Activated T-helper 2 cell treated with anti-CD3 and anti-CD28 coated beads, Interferon-gamma antibody, Interleukin-2, Interleukin-4, amounts not matched to agents 10 μg/mL and 5 μg/mL and 100 μg/mL, durations not matched to agents 14 hours and 24 hours and 36 hours (primary cell): Measurements from ENCODE around the gene RGS12. TPM values are rescaled to one million over a fixed set of nuclear protein-coding genes. Genes with fewer than 3 reads are reported as not detected.

Source experiments
- DNase-seq: peaks from one replicate; pipeline ENCODE4 v3.0.0; 2021; ENCODE audit warnings: low spot score
- H3K27ac Mint-ChIP-seq: one replicate; pipeline ENCODE4 v1.8.0; 2021; ENCODE audit warnings: mixed read lengths
- H3K27me3 Mint-ChIP-seq: one replicate; pipeline ENCODE4 v1.8.0; 2021; ENCODE audit warnings: low read depth, mixed read lengths
- H3K36me3 Mint-ChIP-seq: one replicate; pipeline ENCODE4 v1.8.0; 2021; ENCODE audit warnings: low read depth, mixed read lengths
- H3K4me1 Mint-ChIP-seq: one replicate; pipeline ENCODE4 v1.8.0; 2021; ENCODE audit warnings: low read depth, mixed read lengths
- H3K4me3 Mint-ChIP-seq: one replicate; pipeline ENCODE4 v1.8.0; 2021; ENCODE audit warnings: low read depth, mild to moderate bottlenecking, moderate library complexity, mixed read lengths
- H3K9me3 Mint-ChIP-seq: one replicate; pipeline ENCODE4 v1.8.0; 2021; ENCODE audit warnings: mixed read lengths
- intact Hi-C: fragments of 100-400 bp; cut with micrococcal nuclease; formaldehyde crosslinking; loops from one replicate; pipeline ENCODE4 v1.15.1; 2023
- total RNA-seq: library from RNA; stranded (reverse); gene quantifications from 2 replicates; pipeline ENCODE4 v1.2.3, GENCODE V29; 2022

RGS12 gene
- total RNA-seq, 1 donor from 2014 or later = 7.0 TPM

DNA sequence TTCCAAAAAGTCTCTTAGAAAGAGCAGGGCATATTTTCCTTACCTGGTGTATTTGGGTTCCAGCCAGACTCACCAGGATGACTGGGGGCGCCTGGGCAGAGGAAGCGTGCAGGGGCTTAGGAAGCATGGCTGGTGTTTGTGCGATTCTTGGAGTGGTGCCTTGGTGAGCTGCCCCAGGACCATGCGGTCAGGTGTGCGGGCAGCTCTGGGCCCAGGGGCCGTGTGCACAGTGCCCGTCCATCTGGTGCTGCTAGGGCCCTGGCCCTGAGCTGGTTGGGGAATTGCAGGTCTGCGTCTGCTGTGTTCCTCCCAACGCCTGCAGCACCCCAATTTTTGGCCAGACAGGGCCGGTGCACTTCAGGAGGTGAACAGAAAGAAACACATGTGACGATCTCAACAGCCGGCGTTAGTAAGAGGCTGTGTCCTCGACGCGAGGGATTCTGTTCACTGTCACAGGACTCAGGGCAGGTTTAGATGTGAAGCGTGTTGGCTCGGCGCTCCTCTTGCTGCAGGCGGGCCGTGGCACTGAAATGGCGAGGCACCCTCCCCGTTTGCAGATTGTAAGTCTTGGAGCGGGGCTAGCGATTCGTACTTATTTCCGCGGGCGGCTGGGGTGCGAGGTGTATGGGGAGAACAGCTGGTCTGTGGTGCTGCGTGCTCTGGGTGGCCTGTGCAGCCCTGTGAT lies 15.2 kb downstream of the RGS12 start:
- H3K27ac Mint-ChIP-seq = no peak overlapping the region
- H3K9me3 Mint-ChIP-seq = no peaks in the 10 kb centered on the region
- peaks cover 5% of the 10 kb centered on the region for H3K27me3 Mint-ChIP-seq
- no peak overlapping the region for H3K4me3 Mint-ChIP-seq
- intact Hi-C loops = no loop called here
- DNase-seq = no peak
- H3K36me3 Mint-ChIP-seq = no peaks in the 10 kb centered on the region
- H3K4me1 Mint-ChIP-seq = peaks cover 18% of the 10 kb centered on the region

GRCh38 chr4:3308691-3309090 lies 15.9 kb downstream of the RGS12 start:
- Mint-ChIP-seq H3K4me1 (peaks cover 14% of the 10 kb centered on the region), H3K4me3 (no peak overlapping the region), H3K36me3 (no peaks in the 10 kb centered on the region), H3K27ac (no peak overlapping the region), H3K9me3 (no peaks in the 10 kb centered on the region), H3K27me3 (peaks cover 5% of the 10 kb centered on the region)
- DNase-seq = no peak
- intact Hi-C loops = no loop called here

DNA sequence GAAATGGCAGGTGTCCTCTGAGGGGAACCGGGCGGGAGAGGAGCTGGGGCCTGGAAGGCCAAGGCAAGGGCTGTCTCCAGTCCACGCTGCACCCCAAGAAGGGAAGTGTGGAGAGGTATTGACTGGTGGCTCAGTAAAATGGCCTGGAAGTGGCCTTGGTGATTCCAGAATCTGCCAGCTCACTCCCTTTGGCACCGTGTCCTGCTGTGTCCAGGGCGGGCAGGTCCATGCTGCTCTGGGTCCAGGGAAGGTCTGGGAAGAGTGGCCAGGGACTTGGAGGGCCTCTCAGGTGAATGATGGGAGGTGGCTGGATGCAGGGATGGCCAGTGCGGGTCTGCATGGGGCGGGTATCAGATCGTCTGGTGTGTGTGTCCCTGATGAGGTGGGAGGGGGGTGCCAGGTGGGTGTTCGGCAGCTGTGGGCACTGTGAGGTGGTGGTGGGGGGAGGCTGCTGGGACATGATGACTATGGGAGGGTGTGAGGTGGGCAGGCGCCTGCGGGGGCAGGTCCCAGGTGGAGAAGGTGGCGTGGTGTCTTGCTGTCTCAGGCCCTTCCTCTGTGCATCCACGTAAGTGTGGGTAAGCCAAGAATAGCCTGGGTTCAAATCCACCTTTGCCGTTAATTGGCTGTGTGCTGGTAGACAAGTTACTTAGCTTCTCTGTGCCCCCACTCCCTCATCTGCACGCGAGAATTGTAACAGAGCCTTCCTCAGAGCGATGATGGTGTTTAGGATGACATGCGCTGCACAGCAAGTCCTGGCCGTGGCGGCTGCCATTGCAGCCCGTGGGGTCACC lies 17.7 kb downstream of the RGS12 start:
- H3K27ac Mint-ChIP-seq = no peak overlapping the region
- peaks cover 2% of the 10 kb centered on the region for H3K27me3 Mint-ChIP-seq
- DNase-seq = no peak
- no peaks in the 10 kb centered on the region for H3K36me3 Mint-ChIP-seq
- no peaks in the 10 kb centered on the region for H3K9me3 Mint-ChIP-seq
- no peak overlapping the region for H3K4me3 Mint-ChIP-seq
- intact Hi-C loops = no loop called here
- peaks cover 6% of the 10 kb centered on the region for H3K4me1 Mint-ChIP-seq

DNA sequence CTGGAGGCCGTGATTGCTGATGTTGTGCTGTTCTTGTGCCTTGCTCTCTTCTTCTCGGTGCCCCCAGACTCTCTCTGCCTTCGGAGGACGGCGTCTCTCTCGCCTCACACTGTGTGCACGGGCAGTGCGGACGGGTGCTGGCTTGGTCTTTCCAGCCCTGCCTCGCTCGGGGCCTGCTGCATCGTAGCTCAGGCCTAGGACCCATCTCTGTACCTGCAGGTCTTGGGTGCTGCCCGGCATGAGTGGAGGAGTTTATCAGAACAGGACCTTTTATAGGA lies 18.2 kb downstream of the RGS12 start:
- intact Hi-C loops = no loop called here
- no peak overlapping the region for H3K4me3 Mint-ChIP-seq
- no peak for DNase-seq
- H3K4me1 Mint-ChIP-seq = peaks cover under 1% of the 10 kb centered on the region
- H3K36me3 Mint-ChIP-seq = no peaks in the 10 kb centered on the region
- no peak overlapping the region for H3K27ac Mint-ChIP-seq
- peaks cover 1% of the 10 kb centered on the region for H3K27me3 Mint-ChIP-seq
- H3K9me3 Mint-ChIP-seq = no peaks in the 10 kb centered on the region

DNA sequence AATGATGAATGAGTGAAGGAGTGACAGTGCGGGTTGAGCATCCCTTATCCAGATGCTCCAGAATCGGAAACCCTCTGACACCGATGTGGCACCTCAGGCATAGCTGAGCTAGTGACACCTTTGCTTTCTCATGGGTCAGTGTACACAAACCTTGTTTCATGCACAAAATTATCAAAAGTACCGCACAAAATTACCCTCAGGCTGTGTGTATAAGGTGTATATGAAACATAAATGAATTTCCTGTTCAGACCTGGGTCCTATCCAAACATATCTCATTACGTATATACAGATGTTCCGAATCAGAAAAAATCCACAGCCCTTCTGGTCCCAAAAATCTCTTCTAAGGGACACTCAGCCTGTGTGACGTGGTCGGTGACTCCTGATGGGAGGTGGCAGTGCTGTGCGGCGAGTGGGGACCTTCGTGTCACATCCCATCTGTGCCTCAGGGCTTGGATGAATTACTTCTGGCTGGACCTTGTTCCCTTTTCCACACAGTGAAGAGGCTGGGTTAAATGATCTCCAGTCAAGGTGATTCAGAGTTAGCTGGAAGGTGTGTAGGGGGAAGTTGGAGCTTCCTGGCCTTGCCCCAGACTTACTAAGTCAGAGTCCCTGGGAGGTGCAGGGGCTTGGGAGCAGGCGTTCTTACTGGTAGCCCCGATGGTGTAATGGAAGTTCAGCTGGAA lies 18.8 kb downstream of the RGS12 start:
- Mint-ChIP-seq H3K27ac (no peak overlapping the region), H3K27me3 (no peaks in the 10 kb centered on the region), H3K36me3 (no peaks in the 10 kb centered on the region), H3K4me3 (no peak overlapping the region), H3K9me3 (no peaks in the 10 kb centered on the region), H3K4me1 (no peaks in the 10 kb centered on the region)
- no peak for DNase-seq
- intact Hi-C loops = no loop called here

DNA sequence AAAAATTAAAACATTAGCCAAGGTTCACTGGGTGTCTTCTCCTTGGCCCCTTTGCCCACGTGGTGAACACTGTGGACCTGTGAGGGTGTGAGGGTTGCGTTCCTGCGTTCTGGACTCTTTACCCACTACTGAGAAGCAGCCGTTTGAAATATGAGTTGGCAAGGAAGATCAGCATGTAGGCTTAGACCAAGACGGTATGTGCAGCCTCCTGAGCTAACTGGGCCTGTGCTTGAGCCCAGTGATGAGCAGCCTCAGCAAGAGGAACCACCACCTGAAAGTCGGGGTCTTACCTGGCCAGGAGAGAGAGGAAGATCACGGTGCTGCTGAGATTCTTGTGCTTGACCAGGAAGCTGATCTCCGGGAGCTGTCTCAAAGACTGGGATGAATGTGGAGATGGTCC lies 19.5 kb downstream of the RGS12 start:
- DNase-seq = no peak
- Mint-ChIP-seq H3K9me3 (no peaks in the 10 kb centered on the region), H3K4me1 (no peaks in the 10 kb centered on the region), H3K27me3 (no peaks in the 10 kb centered on the region), H3K4me3 (no peak overlapping the region), H3K36me3 (no peaks in the 10 kb centered on the region), H3K27ac (no peak overlapping the region)
- intact Hi-C loops = no loop called here

DNA sequence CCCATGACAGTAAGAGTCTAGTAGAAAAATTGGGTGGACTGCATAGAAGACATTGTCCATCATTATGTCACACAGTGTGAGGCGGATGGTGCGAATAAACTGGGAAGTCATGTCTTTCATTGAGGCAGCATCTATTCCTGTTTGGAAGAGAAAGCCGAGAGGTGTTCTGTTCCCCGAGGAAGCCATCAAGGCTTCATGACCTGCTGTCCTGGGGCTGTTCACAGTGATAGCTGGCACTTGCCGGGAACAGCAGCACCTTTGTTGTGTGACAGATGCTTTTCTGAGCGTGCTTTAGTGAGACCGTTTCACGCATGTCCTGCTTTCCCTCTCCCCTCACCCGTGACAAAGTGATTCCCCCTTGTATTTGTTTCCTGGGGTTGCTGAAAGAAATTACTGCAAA lies 20.3 kb downstream of the RGS12 start:
- Mint-ChIP-seq H3K27ac (no peak overlapping the region), H3K9me3 (no peaks in the 10 kb centered on the region), H3K4me1 (no peaks in the 10 kb centered on the region), H3K27me3 (no peaks in the 10 kb centered on the region), H3K4me3 (no peak overlapping the region), H3K36me3 (no peaks in the 10 kb centered on the region)
- DNase-seq = no peak
- intact Hi-C loops = no loop called here

- no peak overlapping the region for H3K27ac Mint-ChIP-seq
- intact Hi-C loops = no loop called here
- H3K27me3 Mint-ChIP-seq = no peaks in the 10 kb centered on the region
- H3K36me3 Mint-ChIP-seq = no peaks in the 10 kb centered on the region
- DNase-seq = no peak
- H3K4me1 Mint-ChIP-seq = no peaks in the 10 kb centered on the region
- H3K4me3 Mint-ChIP-seq = no peak overlapping the region
- H3K9me3 Mint-ChIP-seq = no peaks in the 10 kb centered on the region
These were observed 20.9 kb downstream of the RGS12 start for GRCh38 chr4:3313556-3314228.

DNA sequence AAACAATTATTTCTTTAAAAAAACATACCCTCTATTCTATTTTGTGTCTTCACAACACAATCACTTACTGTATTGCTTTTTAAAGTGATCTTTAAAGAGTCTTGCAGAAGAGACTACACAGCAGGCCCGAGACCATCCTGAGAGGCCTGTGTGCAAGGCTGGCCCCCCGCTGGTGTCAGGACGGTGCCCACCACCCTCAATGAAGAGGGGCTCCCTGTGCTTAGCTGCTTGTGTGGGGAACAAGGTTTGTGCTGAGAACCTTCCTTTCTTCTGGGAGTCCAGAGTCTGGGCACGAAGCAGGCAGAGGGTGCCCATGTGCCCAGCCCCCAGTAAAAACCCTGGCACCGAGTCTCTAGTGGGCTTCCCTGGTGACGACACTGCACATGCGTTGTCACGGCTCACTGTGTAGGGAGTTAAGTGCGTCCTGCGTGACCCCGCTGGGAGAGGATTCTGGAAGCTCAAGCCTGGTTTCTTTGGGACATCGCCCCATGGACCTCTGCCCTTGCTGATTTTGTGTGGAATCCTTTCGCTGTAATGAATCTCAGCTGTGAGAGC lies 22.0 kb downstream of the RGS12 start:
- no peaks in the 10 kb centered on the region for H3K27me3 Mint-ChIP-seq
- no peaks in the 10 kb centered on the region for H3K4me1 Mint-ChIP-seq
- H3K36me3 Mint-ChIP-seq = no peaks in the 10 kb centered on the region
- no peaks in the 10 kb centered on the region for H3K9me3 Mint-ChIP-seq
- no peak overlapping the region for H3K27ac Mint-ChIP-seq
- intact Hi-C loops = no loop called here
- DNase-seq = no peak
- H3K4me3 Mint-ChIP-seq = no peak overlapping the region

DNA sequence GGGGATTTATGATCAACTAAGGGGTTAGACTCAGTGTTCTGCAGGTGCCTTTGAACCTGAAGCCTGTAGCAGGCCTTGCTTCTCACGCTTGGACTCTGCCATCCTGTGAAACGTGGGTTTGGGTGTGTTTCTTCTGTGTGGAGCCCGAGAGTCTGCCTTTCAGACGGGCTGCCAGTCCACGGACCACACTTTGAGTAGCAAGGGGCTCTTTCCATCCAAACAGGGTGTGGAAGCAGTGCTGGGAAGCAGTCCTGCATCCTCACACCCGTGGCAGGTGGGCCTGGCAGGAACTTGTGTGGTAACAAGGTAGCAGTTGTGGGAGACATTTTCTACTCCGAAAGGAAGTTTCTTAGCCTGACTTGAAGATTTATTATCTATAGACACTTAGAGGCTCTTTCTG lies 22.7 kb downstream of the RGS12 start:
- H3K4me3 Mint-ChIP-seq = no peak overlapping the region
- H3K27ac Mint-ChIP-seq = no peak overlapping the region
- no peaks in the 10 kb centered on the region for H3K36me3 Mint-ChIP-seq
- intact Hi-C loops = no loop called here
- no peaks in the 10 kb centered on the region for H3K27me3 Mint-ChIP-seq
- DNase-seq = no peak
- no peaks in the 10 kb centered on the region for H3K9me3 Mint-ChIP-seq
- no peaks in the 10 kb centered on the region for H3K4me1 Mint-ChIP-seq

DNA sequence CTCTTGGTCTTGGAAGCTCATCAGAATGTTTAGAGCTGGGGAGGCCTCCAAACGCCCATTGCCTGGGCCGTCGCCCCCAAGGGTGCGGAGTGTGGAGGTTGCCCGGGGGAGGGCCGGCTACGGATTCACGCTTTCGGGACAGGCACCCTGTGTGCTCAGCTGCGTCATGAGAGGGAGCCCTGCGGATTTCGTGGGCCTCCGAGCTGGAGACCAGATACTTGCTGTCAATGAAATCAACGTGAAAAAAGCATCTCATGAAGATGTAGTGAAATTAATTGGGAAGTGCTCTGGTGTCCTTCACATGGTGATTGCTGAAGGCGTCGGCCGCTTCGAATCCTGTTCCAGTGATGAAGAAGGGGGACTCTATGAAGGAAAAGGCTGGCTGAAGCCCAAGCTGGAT lies 23.3 kb downstream of the RGS12 start:
- Mint-ChIP-seq H3K27ac (no peak overlapping the region), H3K4me1 (no peaks in the 10 kb centered on the region), H3K4me3 (no peak overlapping the region), H3K36me3 (no peaks in the 10 kb centered on the region), H3K27me3 (no peaks in the 10 kb centered on the region), H3K9me3 (no peaks in the 10 kb centered on the region)
- DNase-seq = no peak
- intact Hi-C loops = no loop called here

GRCh38 chr4:3317011-3317655 lies 24.3 kb downstream of the RGS12 start:
- intact Hi-C loops = no loop called here
- Mint-ChIP-seq H3K27ac (no peak overlapping the region), H3K4me1 (no peaks in the 10 kb centered on the region), H3K4me3 (no peak overlapping the region), H3K36me3 (no peaks in the 10 kb centered on the region), H3K27me3 (no peaks in the 10 kb centered on the region), H3K9me3 (no peaks in the 10 kb centered on the region)
- no peak for DNase-seq
